Measurements from ENCODE around the gene WFIKKN2. TPM values are rescaled to one million over a fixed set of nuclear protein-coding genes. Genes with fewer than 3 reads are reported as not detected.

WFIKKN2 gene
- total and polyA plus RNA-seq, 5 donors from 2014 or later = not detected

GRCh38 chr17:50824429-50824828, 11.0 kb upstream of the WFIKKN2 start:
- Mint-ChIP-seq H3K4me3 (no peak overlapping the region), H3K9me3 (peaks cover 0 to 3% (median 0%) of the 10 kb centered on the region in 7 donors), H3K4me1 (no peaks in the 10 kb centered on the region), H3K27ac (no peak overlapping the region), H3K36me3 (no peaks in the 10 kb centered on the region), H3K27me3 (peaks cover 16% of the 10 kb centered on the region)
- Histone ChIP-seq H3K4me3 (ENCODE audit: low read depth, low read length) (no peak overlapping the region), H3K4me1 (ENCODE audit: control insufficient read depth, insufficient read depth, low read length, poor library complexity, severe bottlenecking) (no peaks in the 10 kb centered on the region), H3K27ac (ENCODE audit: insufficient read depth, low read length, poor library complexity, severe bottlenecking) (no peak overlapping the region), H3K9me3 (ENCODE audit: control insufficient read depth in 2 of 2, low read length in 2 of 2) (no peaks in the 10 kb centered on the region), H3K36me3 (ENCODE audit: control insufficient read depth, insufficient read depth, low read length) (no peaks in the 10 kb centered on the region), H3K27me3 (ENCODE audit: control insufficient read depth, insufficient read depth, low read length) (no peaks in the 10 kb centered on the region)
- DNase-seq (no peak), ATAC-seq (ENCODE audit: low read depth in 2 of 2) (no peak)

- peaks cover 0 to 3% (median 0%) of the 10 kb centered on the region in 7 donors for H3K9me3 Mint-ChIP-seq
- no peak overlapping the region for H3K27ac Mint-ChIP-seq
- ATAC-seq (ENCODE audit: low read depth in 2 of 2) (no peak), DNase-seq (no peak)
- H3K27me3 ChIP-seq (ENCODE audit: control insufficient read depth, insufficient read depth, low read length) = no peaks in the 10 kb centered on the region
- no peak overlapping the region for H3K27ac ChIP-seq (ENCODE audit: insufficient read depth, low read length, poor library complexity, severe bottlenecking)
- no peak overlapping the region for H3K4me3 Mint-ChIP-seq
- no peaks in the 10 kb centered on the region for H3K9me3 ChIP-seq (ENCODE audit: control insufficient read depth in 2 of 2, low read length in 2 of 2)
- H3K36me3 ChIP-seq (ENCODE audit: control insufficient read depth, insufficient read depth, low read length) = no peaks in the 10 kb centered on the region
- H3K4me3 ChIP-seq (ENCODE audit: low read depth, low read length) = no peak overlapping the region
- peaks cover 22% of the 10 kb centered on the region for H3K27me3 Mint-ChIP-seq
- no peaks in the 10 kb centered on the region for H3K4me1 Mint-ChIP-seq
- no peaks in the 10 kb centered on the region for H3K4me1 ChIP-seq (ENCODE audit: control insufficient read depth, insufficient read depth, low read length, poor library complexity, severe bottlenecking)
- no peaks in the 10 kb centered on the region for H3K36me3 Mint-ChIP-seq
These were observed 10.2 kb upstream of the WFIKKN2 start for GRCh38 chr17:50825188-50825587.

GRCh38 chr17:50828508-50829170, 6.7 kb upstream of the WFIKKN2 start:
- Mint-ChIP-seq H3K4me1 (no peaks in the 10 kb centered on the region), H3K27ac (no peak overlapping the region), H3K4me3 (no peak overlapping the region), H3K27me3 (peaks cover 24% of the 10 kb centered on the region), H3K36me3 (no peaks in the 10 kb centered on the region), H3K9me3 (peaks cover 0 to 2% (median 0%) of the 10 kb centered on the region in 7 donors)
- H3K27me3 ChIP-seq (ENCODE audit: control insufficient read depth, insufficient read depth, low read length) = no peaks in the 10 kb centered on the region
- H3K36me3 ChIP-seq (ENCODE audit: control insufficient read depth, insufficient read depth, low read length) = no peaks in the 10 kb centered on the region
- no peak overlapping the region for H3K27ac ChIP-seq (ENCODE audit: insufficient read depth, low read length, poor library complexity, severe bottlenecking)
- no peaks in the 10 kb centered on the region for H3K4me1 ChIP-seq (ENCODE audit: control insufficient read depth, insufficient read depth, low read length, poor library complexity, severe bottlenecking)
- no peaks in the 10 kb centered on the region for H3K9me3 ChIP-seq (ENCODE audit: control insufficient read depth in 2 of 2, low read length in 2 of 2)
- H3K4me3 ChIP-seq (ENCODE audit: low read depth, low read length) = no peak overlapping the region
- DNase-seq (no peak), ATAC-seq (ENCODE audit: low read depth in 2 of 2) (no peak)

- Histone ChIP-seq H3K36me3 (ENCODE audit: control insufficient read depth, insufficient read depth, low read length) (no peaks in the 10 kb centered on the region), H3K4me3 (ENCODE audit: low read depth, low read length) (no peak overlapping the region), H3K27me3 (ENCODE audit: control insufficient read depth, insufficient read depth, low read length) (no peaks in the 10 kb centered on the region), H3K27ac (ENCODE audit: insufficient read depth, low read length, poor library complexity, severe bottlenecking) (no peak overlapping the region), H3K4me1 (ENCODE audit: control insufficient read depth, insufficient read depth, low read length, poor library complexity, severe bottlenecking) (no peaks in the 10 kb centered on the region), H3K9me3 (ENCODE audit: control insufficient read depth in 2 of 2, low read length in 2 of 2) (no peaks in the 10 kb centered on the region)
- Mint-ChIP-seq H3K36me3 (no peaks in the 10 kb centered on the region), H3K27me3 (peaks cover 25% of the 10 kb centered on the region), H3K4me3 (no peak overlapping the region), H3K9me3 (peaks cover 0 to 1% (median 0%) of the 10 kb centered on the region in 7 donors), H3K27ac (no peak overlapping the region), H3K4me1 (no peaks in the 10 kb centered on the region)
- DNase-seq (no peak), ATAC-seq (ENCODE audit: low read depth in 2 of 2) (no peak)
These were observed 6.1 kb upstream of the WFIKKN2 start for GRCh38 chr17:50829332-50829731.

GRCh38 chr17:50830352-50830751, 5.0 kb upstream of the WFIKKN2 start:
- H3K27ac Mint-ChIP-seq = no peak overlapping the region
- Histone ChIP-seq H3K27me3 (ENCODE audit: control insufficient read depth, insufficient read depth, low read length) (no peaks in the 10 kb centered on the region), H3K27ac (ENCODE audit: insufficient read depth, low read length, poor library complexity, severe bottlenecking) (no peak overlapping the region), H3K4me1 (ENCODE audit: control insufficient read depth, insufficient read depth, low read length, poor library complexity, severe bottlenecking) (peaks cover 1% of the 10 kb centered on the region), H3K4me3 (ENCODE audit: low read depth, low read length) (no peak overlapping the region), H3K36me3 (ENCODE audit: control insufficient read depth, insufficient read depth, low read length) (no peaks in the 10 kb centered on the region), H3K9me3 (ENCODE audit: control insufficient read depth in 2 of 2, low read length in 2 of 2) (no peaks in the 10 kb centered on the region)
- H3K27me3 Mint-ChIP-seq = peaks cover 24% of the 10 kb centered on the region
- DNase-seq (no peak), ATAC-seq (ENCODE audit: low read depth in 2 of 2) (no peak)
- H3K9me3 Mint-ChIP-seq = peaks cover 0 to 1% (median 0%) of the 10 kb centered on the region in 7 donors
- peak overlapping the region in 1 of 4 donors; percentile 43 for H3K4me3 Mint-ChIP-seq
- H3K36me3 Mint-ChIP-seq = no peaks in the 10 kb centered on the region
- no peaks in the 10 kb centered on the region for H3K4me1 Mint-ChIP-seq

DNA sequence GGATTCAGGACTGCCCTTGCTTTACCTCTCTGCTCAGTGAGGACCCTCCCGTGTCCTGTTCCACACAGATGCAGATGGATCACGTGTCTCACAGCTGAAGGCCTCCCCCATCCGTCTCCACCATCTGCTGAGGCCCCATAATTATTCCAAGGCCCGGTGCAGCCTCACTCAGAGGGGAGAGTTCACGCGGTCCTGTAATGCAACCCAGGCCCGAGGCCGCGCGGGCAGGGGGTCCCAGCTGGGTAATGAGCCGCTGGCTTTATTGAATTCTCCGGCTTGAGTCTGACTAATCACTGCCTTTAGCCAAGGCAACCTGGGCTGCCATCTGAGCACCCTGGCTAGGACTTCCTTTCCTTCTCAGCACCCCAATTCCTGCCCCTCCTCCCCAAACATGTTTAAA, 4.4 kb upstream of the WFIKKN2 start:
- no peak overlapping the region for H3K4me3 ChIP-seq (ENCODE audit: low read depth, low read length)
- no peaks in the 10 kb centered on the region for H3K36me3 ChIP-seq (ENCODE audit: control insufficient read depth, insufficient read depth, low read length)
- Mint-ChIP-seq H3K27me3 (peaks cover 31% of the 10 kb centered on the region), H3K4me1 (no peaks in the 10 kb centered on the region), H3K9me3 (peaks cover 0 to 1% (median 0%) of the 10 kb centered on the region in 7 donors), H3K4me3 (no peak overlapping the region), H3K36me3 (no peaks in the 10 kb centered on the region), H3K27ac (no peak overlapping the region)
- ATAC-seq (ENCODE audit: low read depth in 2 of 2) (no peak), DNase-seq (no peak)
- no peak overlapping the region for H3K27ac ChIP-seq (ENCODE audit: insufficient read depth, low read length, poor library complexity, severe bottlenecking)
- H3K9me3 ChIP-seq (ENCODE audit: control insufficient read depth in 2 of 2, low read length in 2 of 2) = no peaks in the 10 kb centered on the region
- peaks cover 2% of the 10 kb centered on the region for H3K4me1 ChIP-seq (ENCODE audit: control insufficient read depth, insufficient read depth, low read length, poor library complexity, severe bottlenecking)
- H3K27me3 ChIP-seq (ENCODE audit: control insufficient read depth, insufficient read depth, low read length) = no peaks in the 10 kb centered on the region

GRCh38 chr17:50831471-50831928, 3.9 kb upstream of the WFIKKN2 start:
- H3K27me3 ChIP-seq (ENCODE audit: control insufficient read depth, insufficient read depth, low read length) = no peaks in the 10 kb centered on the region
- Mint-ChIP-seq H3K4me3 (no peak overlapping the region), H3K36me3 (no peaks in the 10 kb centered on the region), H3K27me3 (peaks cover 34% of the 10 kb centered on the region), H3K27ac (no peak overlapping the region), H3K4me1 (no peaks in the 10 kb centered on the region), H3K9me3 (peaks cover 0 to 1% (median 0%) of the 10 kb centered on the region in 7 donors)
- peaks cover 2% of the 10 kb centered on the region for H3K4me1 ChIP-seq (ENCODE audit: control insufficient read depth, insufficient read depth, low read length, poor library complexity, severe bottlenecking)
- no peaks in the 10 kb centered on the region for H3K9me3 ChIP-seq (ENCODE audit: control insufficient read depth in 2 of 2, low read length in 2 of 2)
- no peaks in the 10 kb centered on the region for H3K36me3 ChIP-seq (ENCODE audit: control insufficient read depth, insufficient read depth, low read length)
- H3K27ac ChIP-seq (ENCODE audit: insufficient read depth, low read length, poor library complexity, severe bottlenecking) = no peak overlapping the region
- DNase-seq (no peak), ATAC-seq (ENCODE audit: low read depth in 2 of 2) (no peak)
- no peak overlapping the region for H3K4me3 ChIP-seq (ENCODE audit: low read depth, low read length)

- Histone ChIP-seq H3K27ac (ENCODE audit: insufficient read depth, low read length, poor library complexity, severe bottlenecking) (no peak overlapping the region), H3K27me3 (ENCODE audit: control insufficient read depth, insufficient read depth, low read length) (no peaks in the 10 kb centered on the region), H3K36me3 (ENCODE audit: control insufficient read depth, insufficient read depth, low read length) (no peaks in the 10 kb centered on the region), H3K4me3 (ENCODE audit: low read depth, low read length) (no peak overlapping the region), H3K4me1 (ENCODE audit: control insufficient read depth, insufficient read depth, low read length, poor library complexity, severe bottlenecking) (peaks cover 2% of the 10 kb centered on the region), H3K9me3 (ENCODE audit: control insufficient read depth in 2 of 2, low read length in 2 of 2) (no peaks in the 10 kb centered on the region)
- ATAC-seq (ENCODE audit: low read depth in 2 of 2) (no peak), DNase-seq (no peak)
- H3K36me3 Mint-ChIP-seq = no peaks in the 10 kb centered on the region
- H3K27ac Mint-ChIP-seq = no peak overlapping the region
- H3K9me3 Mint-ChIP-seq = peaks cover 0 to 1% (median 0%) of the 10 kb centered on the region in 7 donors
- peaks cover 34% of the 10 kb centered on the region for H3K27me3 Mint-ChIP-seq
- H3K4me1 Mint-ChIP-seq = no peaks in the 10 kb centered on the region
- H3K4me3 Mint-ChIP-seq = no peak overlapping the region
These were observed 3.0 kb upstream of the WFIKKN2 start for GRCh38 chr17:50832267-50832863.

All from CD4-positive, CD25-positive, alpha-beta regulatory T cell (primary cell).